Tibial nerve (tissue), 4 donors: ENCODE data around the gene HCN2.
"Not testable (repeated sequence)": the region's sequence is repeated elsewhere in the genome, so short reads cannot be mapped to it uniquely, and the experiment has no call there.

Source experiments
- EP300 ChIP-seq, 2 donors: sonication (generic); formaldehyde crosslinking; IDR thresholded peaks; one replicate each; pipeline ENCODE4 v1.6.1; 2017; ENCODE audit warnings: antibody characterized with exemption in 2 of 2, mild to moderate bottlenecking in 1 of 2
- POLR2A ChIP-seq, 2 donors: fragments of 450-650 bp; IDR thresholded peaks; one replicate each; pipeline ENCODE4 v1.6.1; 2017; ENCODE audit warnings: antibody characterized with exemption in 2 of 2, mild to moderate bottlenecking in 2 of 2, moderate library complexity in 2 of 2
- TF ChIP-seq, protein P1 (sequence below), 5 experiments: fragments of 200-600 bp in 3 of 5; fragments of 450-650 bp in 2 of 5; sonication (generic) in 3 of 5; IDR thresholded peaks; one replicate each; pipeline ENCODE4 v1.5.1; 2016 to 2019; ENCODE audit warnings: antibody characterized with exemption in 5 of 5, mild to moderate bottlenecking in 3 of 5, moderate library complexity in 2 of 5

DNA sequence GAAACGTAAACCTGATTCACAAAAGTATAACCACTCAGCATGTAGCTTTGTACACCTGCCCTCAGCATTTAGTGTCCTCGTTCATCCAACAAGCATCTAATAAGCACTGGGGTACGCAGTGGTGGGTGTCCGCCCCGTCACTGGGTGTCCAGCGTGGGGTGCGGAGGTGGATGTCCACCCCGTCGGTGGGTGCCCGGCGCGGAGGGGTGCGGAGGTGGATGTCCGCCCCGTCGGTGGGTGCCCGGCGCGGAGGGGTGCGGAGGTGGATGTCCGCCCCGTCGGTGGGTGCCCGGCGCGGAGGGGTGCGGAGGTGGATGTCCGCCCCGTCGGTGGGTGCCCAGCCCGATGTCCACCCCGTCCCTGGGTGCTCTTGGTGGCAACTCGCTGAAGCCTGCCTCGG lies 4.5 kb upstream of the HCN2 start:
- TF ChIP-seq, protein P1, sequence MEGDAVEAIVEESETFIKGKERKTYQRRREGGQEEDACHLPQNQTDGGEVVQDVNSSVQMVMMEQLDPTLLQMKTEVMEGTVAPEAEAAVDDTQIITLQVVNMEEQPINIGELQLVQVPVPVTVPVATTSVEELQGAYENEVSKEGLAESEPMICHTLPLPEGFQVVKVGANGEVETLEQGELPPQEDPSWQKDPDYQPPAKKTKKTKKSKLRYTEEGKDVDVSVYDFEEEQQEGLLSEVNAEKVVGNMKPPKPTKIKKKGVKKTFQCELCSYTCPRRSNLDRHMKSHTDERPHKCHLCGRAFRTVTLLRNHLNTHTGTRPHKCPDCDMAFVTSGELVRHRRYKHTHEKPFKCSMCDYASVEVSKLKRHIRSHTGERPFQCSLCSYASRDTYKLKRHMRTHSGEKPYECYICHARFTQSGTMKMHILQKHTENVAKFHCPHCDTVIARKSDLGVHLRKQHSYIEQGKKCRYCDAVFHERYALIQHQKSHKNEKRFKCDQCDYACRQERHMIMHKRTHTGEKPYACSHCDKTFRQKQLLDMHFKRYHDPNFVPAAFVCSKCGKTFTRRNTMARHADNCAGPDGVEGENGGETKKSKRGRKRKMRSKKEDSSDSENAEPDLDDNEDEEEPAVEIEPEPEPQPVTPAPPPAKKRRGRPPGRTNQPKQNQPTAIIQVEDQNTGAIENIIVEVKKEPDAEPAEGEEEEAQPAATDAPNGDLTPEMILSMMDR (IDR thresholded peaks at IDR 0.05), result not testable (repeated sequence)
- TF ChIP-seq POLR2A, EP300 (IDR thresholded peaks at IDR 0.05): not testable (repeated sequence)
